ENCODE data around the gene ZNF48. TPM values are rescaled to one million over a fixed set of nuclear protein-coding genes. Genes with fewer than 3 reads are reported as not detected.

ZNF48 gene
- total RNA-seq, 2 experiments from 2014 or later: 14.2 to 14.5 TPM

GRCh38 chr16:30416624-30417528 lies 21.7 kb downstream of the ZNF48 start:
- H3K4me3 Mint-ChIP-seq: peak overlapping the region; percentile 44
- ChIA-PET POLR2A (interaction anchor here (0.6 to 3.7 kb wide), 28 partner anchors 9 to 361 kb away, joined by 3 to 36 read pairs (median 5); partner anchors contain the start of genes ALDOA, CD2BP2, CORO1A and DCTPP1), CTCF (interaction anchor here (0.6 to 4.2 kb wide), 15 partner anchors 8 to 212 kb away, joined by 3 to 58 read pairs (median 5); partner anchors contain the start of genes DCTPP1, TBC1D10B, ZNF689 and ZNF747)
- DNase-seq: no peak
- H3K9me3 Mint-ChIP-seq: no peaks in the 10 kb centered on the region
- H3K27me3 Mint-ChIP-seq: no peaks in the 10 kb centered on the region
- peaks cover 26% of the 10 kb centered on the region for H3K36me3 Mint-ChIP-seq (ENCODE audit: low read depth)
- peaks cover 45% of the 10 kb centered on the region for H3K4me1 Mint-ChIP-seq
- no peak overlapping the region for H3K27ac Mint-ChIP-seq

DNA sequence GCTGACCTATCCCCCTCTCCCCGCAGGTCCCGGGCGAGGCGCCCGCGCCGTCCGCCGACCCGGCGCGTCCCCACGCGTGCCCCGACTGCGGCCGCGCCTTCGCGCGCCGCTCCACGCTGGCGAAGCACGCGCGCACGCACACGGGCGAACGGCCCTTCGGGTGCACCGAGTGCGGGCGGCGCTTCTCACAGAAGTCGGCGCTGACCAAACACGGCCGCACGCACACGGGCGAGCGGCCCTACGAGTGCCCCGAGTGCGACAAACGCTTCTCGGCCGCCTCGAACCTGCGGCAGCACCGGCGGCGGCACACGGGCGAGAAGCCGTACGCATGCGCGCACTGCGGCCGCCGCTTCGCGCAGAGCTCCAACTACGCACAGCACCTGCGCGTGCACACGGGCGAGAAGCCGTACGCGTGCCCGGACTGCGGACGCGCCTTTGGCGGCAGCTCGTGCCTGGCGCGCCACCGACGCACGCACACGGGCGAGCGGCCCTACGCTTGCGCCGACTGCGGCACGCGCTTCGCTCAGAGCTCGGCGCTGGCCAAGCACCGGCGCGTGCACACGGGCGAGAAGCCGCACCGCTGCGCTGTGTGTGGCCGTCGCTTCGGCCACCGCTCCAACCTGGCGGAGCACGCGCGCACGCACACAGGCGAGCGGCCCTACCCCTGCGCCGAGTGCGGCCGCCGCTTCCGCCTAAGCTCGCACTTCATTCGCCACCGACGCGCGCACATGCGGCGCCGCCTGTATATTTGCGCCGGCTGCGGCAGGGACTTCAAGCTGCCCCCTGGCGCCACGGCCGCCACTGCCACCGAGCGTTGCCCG lies 22.5 kb downstream of the ZNF48 start:
- POLR2A ChIA-PET: interaction anchor here (0.6 to 3.7 kb wide), 34 partner anchors 10 to 365 kb away, joined by 3 to 36 read pairs (median 5); partner anchors contain the start of genes ALDOA, CD2BP2, CORO1A and DCTPP1
- peak; percentile 92 for DNase-seq
- Mint-ChIP-seq H3K9me3 (no peaks in the 10 kb centered on the region), H3K27me3 (no peaks in the 10 kb centered on the region), H3K36me3 (ENCODE audit: low read depth) (peaks cover 25% of the 10 kb centered on the region), H3K4me1 (peaks cover 41% of the 10 kb centered on the region), H3K27ac (peak overlapping the region; percentile 64), H3K4me3 (peak overlapping the region; percentile 60)
- CTCF ChIA-PET: interaction anchor here (0.6 to 4.2 kb wide), 18 partner anchors 8 to 211 kb away, joined by 3 to 58 read pairs (median 4); partner anchors contain the start of genes DCTPP1, TBC1D10B, ZNF689 and ZNF747

DNA sequence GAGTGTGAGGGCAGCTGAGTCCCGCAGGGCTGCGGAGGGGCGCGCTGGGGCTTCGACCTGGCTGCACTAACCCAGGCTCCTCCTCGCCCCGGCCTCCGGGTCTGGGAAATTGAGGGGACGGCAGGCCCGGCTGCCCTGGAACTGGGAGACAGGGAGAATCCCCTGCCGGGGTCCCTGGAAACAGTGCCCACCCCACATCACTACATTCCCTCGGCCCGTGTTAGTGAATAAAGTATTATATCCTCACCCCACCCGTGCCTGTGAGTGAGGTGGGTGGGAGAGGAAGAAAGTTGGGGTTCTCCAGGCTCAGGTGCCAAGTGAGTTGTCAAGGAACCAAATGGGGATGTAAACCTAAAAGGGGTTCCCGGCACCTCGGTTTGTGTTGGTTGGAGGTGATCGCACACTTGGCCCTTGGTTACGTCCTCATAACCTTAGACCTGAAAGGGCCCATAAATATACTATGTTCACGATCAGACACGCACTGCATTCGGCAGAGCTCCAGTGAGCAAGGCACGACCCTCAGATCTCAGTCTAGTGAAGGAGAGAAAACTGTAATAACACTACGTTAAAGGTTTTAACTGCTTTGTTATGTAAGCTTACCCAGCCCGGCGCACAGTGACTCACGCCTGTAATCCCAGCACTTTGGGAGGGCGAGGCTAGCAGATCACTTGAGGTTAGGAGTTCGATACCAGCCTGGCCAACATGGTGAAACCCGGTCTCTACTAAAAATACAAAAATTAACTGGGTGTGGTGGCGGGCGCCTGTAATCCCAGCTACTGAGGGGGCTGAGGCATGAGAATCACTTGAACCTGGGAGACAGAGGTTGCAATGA lies 23.3 kb downstream of the ZNF48 start:
- H3K9me3 Mint-ChIP-seq: no peaks in the 10 kb centered on the region
- H3K27me3 Mint-ChIP-seq: no peaks in the 10 kb centered on the region
- no peak for DNase-seq
- H3K4me1 Mint-ChIP-seq: peaks cover 41% of the 10 kb centered on the region
- CTCF ChIA-PET: interaction anchor here (0.8 to 4.2 kb wide), 14 partner anchors 9 to 210 kb away, joined by 3 to 58 read pairs (median 5); partner anchors contain the start of genes DCTPP1, TBC1D10B, ZNF689 and ZNF747
- peak overlapping the region; percentile 64 for H3K27ac Mint-ChIP-seq
- POLR2A ChIA-PET: interaction anchor here (0.7 to 3.7 kb wide), 31 partner anchors 11 to 366 kb away, joined by 3 to 36 read pairs (median 5); partner anchors contain the start of genes ALDOA, CD2BP2, CORO1A and DCTPP1
- H3K36me3 Mint-ChIP-seq (ENCODE audit: low read depth): peaks cover 29% of the 10 kb centered on the region
- peak overlapping the region; percentile 60 for H3K4me3 Mint-ChIP-seq

DNA sequence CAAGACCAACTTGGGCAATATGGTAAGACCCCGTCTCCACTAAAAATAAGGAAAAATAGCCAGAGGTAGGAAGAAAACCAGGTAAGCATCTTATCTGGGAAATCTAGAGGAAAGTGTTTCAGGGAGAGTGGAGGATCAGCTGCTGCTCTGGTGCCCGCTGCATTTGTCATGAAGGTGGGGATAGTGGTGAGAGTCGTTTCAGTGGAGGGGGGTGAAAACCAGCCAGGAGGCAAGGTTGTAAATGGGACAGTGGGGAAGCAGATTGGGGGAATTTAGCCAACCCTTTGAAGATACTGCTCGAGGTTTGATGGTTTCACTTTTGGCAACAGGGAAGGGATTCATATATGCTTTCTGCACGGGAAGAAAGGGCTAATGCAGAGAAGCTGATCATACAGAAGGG lies 25.8 kb downstream of the ZNF48 start:
- H3K27ac Mint-ChIP-seq: no peak overlapping the region
- no peak overlapping the region for H3K4me3 Mint-ChIP-seq
- ChIA-PET POLR2A (interaction anchor here (0.8 to 1.3 kb wide), 2 partner anchors 14 to 165 kb away, joined by 3 to 4 read pairs; partner anchors contain the start of gene ZNF771), CTCF (interaction anchor here (0.5 to 4.2 kb wide), 3 partner anchors 9 to 164 kb away, joined by 4 to 58 read pairs (median 6); partner anchors contain the start of gene DCTPP1)
- peaks cover 37% of the 10 kb centered on the region for H3K4me1 Mint-ChIP-seq
- no peak for DNase-seq
- H3K9me3 Mint-ChIP-seq: no peaks in the 10 kb centered on the region
- H3K27me3 Mint-ChIP-seq: no peaks in the 10 kb centered on the region
- H3K36me3 Mint-ChIP-seq (ENCODE audit: low read depth): peaks cover 45% of the 10 kb centered on the region

DNA sequence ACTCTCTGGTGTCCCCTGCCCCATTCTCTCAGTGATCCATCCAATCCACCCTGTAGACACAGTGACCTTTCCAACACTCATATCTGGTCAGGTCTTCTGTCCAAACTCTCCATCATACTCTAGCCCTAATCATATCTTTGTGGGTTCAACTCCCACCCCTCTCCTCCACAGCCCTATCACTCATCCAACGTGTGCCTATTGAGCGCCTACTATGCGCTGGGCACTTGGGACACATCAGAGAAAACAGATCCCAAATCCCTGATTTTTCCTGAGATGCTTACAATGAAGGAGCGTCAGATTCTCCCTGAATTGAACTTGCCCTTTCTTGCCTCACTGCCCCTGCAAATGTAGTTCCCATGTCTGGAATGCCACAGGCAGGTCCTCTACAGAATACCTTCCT lies 32.8 kb downstream of the ZNF48 start:
- H3K4me1 Mint-ChIP-seq: peaks cover 27% of the 10 kb centered on the region
- H3K27me3 Mint-ChIP-seq: no peaks in the 10 kb centered on the region
- DNase-seq: no peak
- ChIA-PET POLR2A (interaction anchor here (0.9 to 3.6 kb wide), 2 partner anchors 45 to 129 kb away, joined by 3 to 41 read pairs; partner anchors contain the start of gene ITGAL), CTCF (no interaction called here)
- H3K4me3 Mint-ChIP-seq: no peak overlapping the region
- no peak overlapping the region for H3K27ac Mint-ChIP-seq
- peaks cover 36% of the 10 kb centered on the region for H3K36me3 Mint-ChIP-seq (ENCODE audit: low read depth)
- H3K9me3 Mint-ChIP-seq: no peaks in the 10 kb centered on the region

GRCh38 chr16:30429418-30429677 lies 34.1 kb downstream of the ZNF48 start:
- CTCF ChIA-PET: interaction anchor here (0.6 to 3.6 kb wide), 78 partner anchors 8 to 374 kb away, joined by 3 to 58 read pairs (median 6); partner anchors contain the start of genes CORO1A, FBRS, ITGAL and PRR14
- DNase-seq: no peak
- H3K9me3 Mint-ChIP-seq: no peaks in the 10 kb centered on the region
- POLR2A ChIA-PET: interaction anchor here (0.6 to 3.6 kb wide), 30 partner anchors 11 to 244 kb away, joined by 3 to 41 read pairs (median 6); partner anchors contain the start of genes ITGAL, PRR14, SEPHS2 and SEPTIN1
- H3K27ac Mint-ChIP-seq: no peak overlapping the region
- no peaks in the 10 kb centered on the region for H3K27me3 Mint-ChIP-seq
- H3K36me3 Mint-ChIP-seq (ENCODE audit: low read depth): peaks cover 24% of the 10 kb centered on the region
- H3K4me1 Mint-ChIP-seq: peaks cover 34% of the 10 kb centered on the region
- H3K4me3 Mint-ChIP-seq: no peak overlapping the region

GRCh38 chr16:30429678-30430427 lies 34.6 kb downstream of the ZNF48 start, which contains the start of gene DCTPP1:
DCTPP1 (minus strand) TSS chr16:30430030; CDS start chr16:30429980, 50 bp downstream.
- peak; percentile 97 for DNase-seq
- Mint-ChIP-seq H3K27me3 (no peaks in the 10 kb centered on the region), H3K4me3 (no peak within 1 kb of the TSS), H3K4me1 (peaks cover 39% of the 10 kb centered on the region), H3K27ac (no peak within 1 kb of the TSS), H3K9me3 (no peaks in the 10 kb centered on the region), H3K36me3 (ENCODE audit: low read depth) (peaks cover 19% of the 10 kb centered on the region)
- ChIA-PET POLR2A (interaction anchor here (0.5 to 3.6 kb wide), 34 partner anchors 12 to 245 kb away, joined by 3 to 41 read pairs (median 5); partner anchors contain the start of genes ITGAL, PRR14, SEPHS2 and SEPTIN1), CTCF (interaction anchor here (0.6 to 3.6 kb wide), 77 partner anchors 8 to 374 kb away, joined by 3 to 58 read pairs (median 7); partner anchors contain the start of genes CORO1A, FBRS, ITGAL and PRR14)

GRCh38 chr16:30430428-30430970 lies 35.3 kb downstream of the ZNF48 start:
- H3K36me3 Mint-ChIP-seq (ENCODE audit: low read depth): peaks cover 17% of the 10 kb centered on the region
- peaks cover 42% of the 10 kb centered on the region for H3K4me1 Mint-ChIP-seq
- H3K27me3 Mint-ChIP-seq: no peaks in the 10 kb centered on the region
- CTCF ChIA-PET: interaction anchor here (0.8 to 3.6 kb wide), 61 partner anchors 9 to 339 kb away, joined by 3 to 58 read pairs (median 8); partner anchors contain the start of genes FBRS, ITGAL, PRR14 and SEPTIN1
- no peak overlapping the region for H3K27ac Mint-ChIP-seq
- H3K9me3 Mint-ChIP-seq: no peaks in the 10 kb centered on the region
- POLR2A ChIA-PET: interaction anchor here (0.5 to 3.6 kb wide), 27 partner anchors 12 to 245 kb away, joined by 3 to 41 read pairs (median 5); partner anchors contain the start of genes ITGAL, PRR14, SEPHS2 and SEPTIN1
- H3K4me3 Mint-ChIP-seq: no peak overlapping the region
- DNase-seq: no peak

DNA sequence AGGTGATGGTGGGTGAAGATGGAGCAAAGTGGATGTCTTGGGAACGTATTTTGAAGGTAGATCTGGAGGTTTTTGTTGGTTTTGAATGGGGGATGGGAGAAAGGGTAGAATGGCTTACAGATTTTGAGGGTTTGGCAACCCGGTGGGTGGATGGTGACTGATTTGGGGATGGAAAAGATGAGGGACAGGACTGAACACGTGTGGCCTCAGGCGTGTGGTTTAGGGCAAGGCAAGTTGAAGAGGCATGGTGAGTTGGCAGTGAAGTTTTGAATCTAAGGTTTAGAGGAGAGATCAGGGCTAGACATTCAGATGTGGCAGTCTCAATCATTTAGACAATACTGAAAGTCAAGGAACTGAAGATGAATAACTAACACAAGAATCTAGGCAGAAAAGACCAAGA lies 39.6 kb downstream of the ZNF48 start:
- Mint-ChIP-seq H3K27ac (no peak overlapping the region), H3K4me3 (no peak overlapping the region), H3K27me3 (no peaks in the 10 kb centered on the region), H3K4me1 (peaks cover 18% of the 10 kb centered on the region), H3K36me3 (ENCODE audit: low read depth) (no peaks in the 10 kb centered on the region), H3K9me3 (no peaks in the 10 kb centered on the region)
- CTCF ChIA-PET: interaction anchor here (0.6 to 1.2 kb wide), 3 partner anchors 12 to 180 kb away, joined by 3 to 5 read pairs (median 3); no protein-coding TSS in a partner anchor
- POLR2A ChIA-PET: interaction anchor here (1.0 to 1.3 kb wide), 2 partner anchors 17 to 168 kb away, joined by 3 to 4 read pairs; no protein-coding TSS in a partner anchor
- DNase-seq: peak; percentile 33

DNA sequence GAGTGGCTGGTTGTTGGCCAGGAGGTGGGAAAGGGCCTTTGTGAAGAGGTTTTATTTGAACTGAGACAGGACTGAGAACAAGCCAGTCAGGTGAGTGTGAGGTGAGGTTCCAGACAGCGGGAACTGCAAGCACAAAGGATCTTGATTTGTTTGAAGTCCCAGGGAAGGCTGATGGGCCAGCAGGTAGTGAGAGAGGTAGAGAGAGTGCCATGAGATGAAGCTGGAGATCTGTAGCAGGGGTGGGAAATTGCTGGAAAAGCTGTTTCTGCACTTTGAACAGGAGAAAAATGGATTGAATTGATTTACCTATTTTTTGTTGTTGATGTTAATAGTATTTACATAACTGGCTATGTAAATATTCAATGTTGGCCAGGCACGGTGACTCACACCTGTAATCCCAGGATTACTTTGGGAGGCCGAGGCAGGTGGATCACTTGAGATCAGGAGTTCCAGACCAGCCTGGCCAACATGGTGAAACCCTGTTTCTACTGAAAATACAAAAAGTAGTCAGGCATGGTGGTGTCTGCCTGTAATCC lies 42.4 kb downstream of the ZNF48 start:
- ChIA-PET POLR2A (no interaction called here), CTCF (interaction anchor here (2.2 kb wide), 1 partner anchor 12 kb away, joined by 9 read pairs; no protein-coding TSS in a partner anchor)
- Mint-ChIP-seq H3K9me3 (no peaks in the 10 kb centered on the region), H3K27me3 (no peaks in the 10 kb centered on the region), H3K4me1 (peaks cover 20% of the 10 kb centered on the region), H3K27ac (no peak overlapping the region), H3K4me3 (no peak overlapping the region), H3K36me3 (ENCODE audit: low read depth) (peaks cover 3% of the 10 kb centered on the region)
- no peak for DNase-seq
